ENCODE measurements around the gene ODAD2. TPM values are rescaled to one million over a fixed set of nuclear protein-coding genes. Genes with fewer than 3 reads are reported as not detected.

ODAD2 gene
- total RNA-seq, 2 donors from 2014 or later = 0.66 TPM; not detected in 1

- H3K27ac ChIP-seq = no peak overlapping the region
- WGBS, 2 donors = 55 to 65% methylated on average over 3 of the region's 3 CpGs
- no peaks in the 10 kb centered on the region for H3K9me3 ChIP-seq
- TF ChIP-seq POLR2A (IDR thresholded peaks at IDR 0.05) (no peak), CTCF (IDR thresholded peaks at IDR 0.05) (no peak)
- H3K36me3 ChIP-seq (replicated peaks in 1 of 2; ENCODE audit: insufficient read depth in 1 of 2, low read depth in 2 of 2) = no peaks in the 10 kb centered on the region
- H3K4me3 ChIP-seq = no peak overlapping the region
- no peak for DNase-seq
- H3K4me1 ChIP-seq = no peaks in the 10 kb centered on the region
- ATAC-seq = no peak
- no peaks in the 10 kb centered on the region for H3K27me3 ChIP-seq
- intact Hi-C loops (cut with DNase I) = loop anchor here (10.0 kb wide), 1 partner anchor 186 kb away; no protein-coding TSS in a partner anchor
Observed at GRCh38 chr10:27799046-27799445, 199.8 kb downstream of the ODAD2 start.

- Histone ChIP-seq H3K4me3 (no peak overlapping the region), H3K9me3 (no peaks in the 10 kb centered on the region), H3K27ac (no peak overlapping the region), H3K27me3 (no peaks in the 10 kb centered on the region), H3K4me1 (no peaks in the 10 kb centered on the region), H3K36me3 (replicated peaks in 1 of 2; ENCODE audit: insufficient read depth in 1 of 2, low read depth in 2 of 2) (no peaks in the 10 kb centered on the region)
- no peak for ATAC-seq
- TF ChIP-seq POLR2A (IDR thresholded peaks at IDR 0.05) = no peak
- TF ChIP-seq CTCF (IDR thresholded peaks at IDR 0.05) = no peak
- intact Hi-C loops (cut with DNase I) = loop anchor here (10.0 kb wide), 1 partner anchor 191 kb away; no protein-coding TSS in a partner anchor
- DNase-seq = peak in 1 of 4 donors; percentile 4
- WGBS, 2 donors = 20 to 38% methylated on average over 1 of the region's 1 CpG
Observed at GRCh38 chr10:27794157-27794556, 204.7 kb downstream of the ODAD2 start.

GRCh38 chr10:27792216-27792615, 206.7 kb downstream of the ODAD2 start:
- no peaks in the 10 kb centered on the region for H3K27me3 ChIP-seq
- TF ChIP-seq CTCF (IDR thresholded peaks at IDR 0.05) (no peak), POLR2A (IDR thresholded peaks at IDR 0.05) (no peak)
- intact Hi-C loops (cut with DNase I) = loop anchor here (10.0 kb wide), 1 partner anchor 193 kb away; no protein-coding TSS in a partner anchor
- no peak overlapping the region for H3K27ac ChIP-seq
- H3K4me1 ChIP-seq = no peaks in the 10 kb centered on the region
- ATAC-seq (no peak), DNase-seq (no peak)
- no peak overlapping the region for H3K4me3 ChIP-seq
- 63 to 72% methylated on average over 2 of the region's 2 CpGs for WGBS, 2 donors
- H3K36me3 ChIP-seq (replicated peaks in 1 of 2; ENCODE audit: insufficient read depth in 1 of 2, low read depth in 2 of 2) = no peaks in the 10 kb centered on the region
- H3K9me3 ChIP-seq = no peaks in the 10 kb centered on the region

- ATAC-seq (no peak), DNase-seq (no peak)
- Histone ChIP-seq H3K27ac (no peak overlapping the region), H3K9me3 (no peaks in the 10 kb centered on the region), H3K4me3 (no peak overlapping the region), H3K4me1 (no peaks in the 10 kb centered on the region), H3K27me3 (no peaks in the 10 kb centered on the region), H3K36me3 (replicated peaks in 1 of 2; ENCODE audit: insufficient read depth in 1 of 2, low read depth in 2 of 2) (no peaks in the 10 kb centered on the region)
- intact Hi-C loops (cut with DNase I) = loop anchor here (10.0 kb wide), 1 partner anchor 221 kb away; no protein-coding TSS in a partner anchor
- 88 to 93% methylated on average over 2 of the region's 2 CpGs for WGBS, 2 donors
- TF ChIP-seq POLR2A (IDR thresholded peaks at IDR 0.05) (no peak), CTCF (IDR thresholded peaks at IDR 0.05) (no peak)
Observed at GRCh38 chr10:27784272-27784671, 214.6 kb downstream of the ODAD2 start.

GRCh38 chr10:27783660-27784059, 215.2 kb downstream of the ODAD2 start:
- 13 to 20% methylated on average over 1 of the region's 1 CpG for WGBS, 2 donors
- H3K36me3 ChIP-seq (replicated peaks in 1 of 2; ENCODE audit: insufficient read depth in 1 of 2, low read depth in 2 of 2) = no peaks in the 10 kb centered on the region
- TF ChIP-seq POLR2A (IDR thresholded peaks at IDR 0.05) = no peak
- peak in 3 of 7 experiments; percentile 19 to 55 (median 31) for TF ChIP-seq CTCF (IDR thresholded peaks at IDR 0.05)
- peak in 3 of 4 donors; percentile 21 to 33 (median 27) for DNase-seq
- no peaks in the 10 kb centered on the region for H3K27me3 ChIP-seq
- intact Hi-C loops (cut with DNase I) = loop anchor here (10.0 kb wide), 1 partner anchor 221 kb away; no protein-coding TSS in a partner anchor
- H3K27ac ChIP-seq = no peak overlapping the region
- no peaks in the 10 kb centered on the region for H3K9me3 ChIP-seq
- no peaks in the 10 kb centered on the region for H3K4me1 ChIP-seq
- no peak overlapping the region for H3K4me3 ChIP-seq
- ATAC-seq = no peak

Measured in body of pancreas (tissue), 4 donors.